Ishikawa (cell line): ENCODE data around the gene POU3F3.

Experiments used
- CEBPB ChIP-seq: IDR thresholded peaks from 2 replicates; pipeline ENCODE4 v1.6.1; 2012
- EGR1 ChIP-seq: IDR thresholded peaks from 2 replicates; pipeline ENCODE4 v1.6.1; 2012
- FOXM1 ChIP-seq: IDR thresholded peaks from 2 replicates; pipeline ENCODE4 v1.6.1; 2012; ENCODE audit warnings: low read depth, borderline replicate concordance
- NFIC ChIP-seq: IDR thresholded peaks from 2 replicates; pipeline ENCODE4 v1.6.1; 2012
- RAD21 ChIP-seq: IDR thresholded peaks from 2 replicates; pipeline ENCODE4 v1.6.1; 2012; ENCODE audit warnings: low read depth
- TCF12 ChIP-seq: IDR thresholded peaks from 2 replicates; pipeline ENCODE4 v1.6.1; 2012; ENCODE audit warnings: low read depth
- YY1 ChIP-seq: IDR thresholded peaks from 2 replicates; pipeline ENCODE4 v1.6.1; 2012; ENCODE audit warnings: low read depth
- ZBTB7A ChIP-seq: IDR thresholded peaks from 2 replicates; pipeline ENCODE4 v1.6.1; 2012; ENCODE audit warnings: low read depth

DNA sequence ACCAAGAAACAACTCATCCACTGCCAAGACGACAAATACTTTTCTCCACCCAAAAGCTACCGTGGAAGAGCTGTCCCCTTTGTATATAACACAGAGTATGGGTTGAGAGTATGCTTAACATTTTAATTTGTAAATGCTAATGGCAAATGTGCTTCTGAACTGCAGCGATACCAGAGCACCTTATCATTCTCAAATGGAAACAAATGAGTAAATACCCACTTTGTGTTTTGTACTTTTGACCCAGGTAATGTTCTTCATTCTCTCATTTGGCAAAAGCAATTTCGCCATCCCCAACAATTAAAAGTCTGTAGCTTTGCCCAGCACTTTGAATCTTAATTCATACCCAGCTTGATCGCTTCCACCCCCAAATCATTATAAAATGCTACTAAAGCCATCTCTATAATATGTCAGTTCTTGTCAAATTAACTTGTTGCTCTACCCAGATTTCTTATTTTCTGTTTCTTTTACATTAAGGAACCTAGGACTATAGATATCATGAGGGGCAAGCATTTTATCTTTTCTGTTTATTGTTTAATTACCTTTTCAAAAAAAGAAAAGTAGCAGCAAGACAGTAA lies 6.2 kb upstream of the POU3F3 start:
- TF ChIP-seq RAD21 = no peak
- TF ChIP-seq YY1 = no peak
- no peak for TF ChIP-seq NFIC
- TF ChIP-seq ZBTB7A = no peak
- TF ChIP-seq TCF12 = no peak
- no peak for TF ChIP-seq FOXM1
- no peak for TF ChIP-seq EGR1
- TF ChIP-seq CEBPB = no peak
